Erythroblast (primary cell): ENCODE measurements around the gene CLSTN1.

ENCODE experiments used
- GATA1 ChIP-seq: IDR thresholded peaks from 2 replicates; pipeline ENCODE4 v1.6.1; 2011; ENCODE audit warnings: low read depth, mild to moderate bottlenecking, control low read depth, low read length, moderate library complexity
- POLR2A ChIP-seq: IDR thresholded peaks from 2 replicates; pipeline ENCODE4 v1.6.1; 2011; ENCODE audit warnings: mild to moderate bottlenecking, low read length

- TF ChIP-seq POLR2A (no peak), GATA1 (no peak)
Observed at GRCh38 chr1:9845914-9846313, 22.1 kb upstream of the CLSTN1 start.
